ENCODE measurements around the gene ADGRD2.

Gene ADGRD2

GRCh38 chr9:124496463-124496862 is 46.2 kb downstream of the ADGRD2 start:
- no peak for DNase-seq (ENCODE audit: low spot score)

- DNase-seq (ENCODE audit: low spot score) = no peak
These were observed 47.2 kb downstream of the ADGRD2 start for GRCh38 chr9:124497441-124497840.

DNA sequence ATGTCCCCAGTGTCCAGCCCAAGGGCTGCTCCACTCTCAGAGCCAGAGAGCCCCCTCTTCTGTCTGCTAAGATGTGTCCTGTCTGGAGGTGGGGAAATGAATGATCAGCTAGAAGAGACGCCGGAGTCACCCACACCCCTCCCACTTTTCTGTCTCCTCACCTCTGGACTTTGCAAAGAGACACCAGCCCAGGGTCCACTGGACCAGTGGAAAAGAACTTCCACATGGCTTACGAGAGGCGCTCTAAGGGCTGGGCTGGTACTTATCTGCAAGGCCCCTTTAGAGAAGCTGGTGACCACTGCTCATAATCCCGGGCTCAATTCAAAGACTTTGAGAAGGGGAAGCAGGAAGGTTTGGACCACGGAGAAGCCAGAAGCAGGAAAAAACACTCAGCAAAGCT is 47.8 kb downstream of the ADGRD2 start:
- DNase-seq (ENCODE audit: low spot score) = no peak

DNA sequence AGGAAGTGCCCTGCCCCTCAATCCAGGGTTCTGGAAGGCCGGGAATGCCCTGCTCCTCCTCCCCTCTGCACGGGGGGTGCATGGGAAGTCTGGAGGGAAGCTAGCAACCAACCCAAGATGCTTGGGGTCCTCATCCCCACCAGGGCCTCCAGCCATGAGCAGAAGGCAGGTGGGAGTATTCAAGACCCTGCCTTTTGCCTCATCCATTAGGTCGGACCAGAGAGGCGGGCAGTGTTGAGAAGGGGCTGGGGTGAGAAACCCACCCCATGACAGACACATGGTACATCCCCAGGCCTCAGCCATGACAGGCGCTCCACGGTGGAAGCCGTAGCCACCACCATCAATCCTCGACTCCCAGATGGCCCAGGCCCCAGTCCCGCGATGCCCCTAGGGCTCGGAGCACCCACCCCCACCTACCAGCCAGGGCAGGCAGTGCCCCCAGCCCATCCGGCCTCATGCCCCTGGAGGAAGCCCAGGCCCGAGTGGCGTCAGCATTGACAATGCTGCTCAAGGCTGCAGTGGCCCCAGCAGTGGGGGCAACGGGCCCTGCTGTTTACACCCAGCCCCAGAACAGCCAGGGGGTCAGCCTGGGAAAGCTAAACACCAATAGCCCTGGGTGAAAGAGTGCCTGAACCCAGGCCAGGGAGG is 48.4 kb downstream of the ADGRD2 start:
- no peak for DNase-seq (ENCODE audit: low spot score)

DNA sequence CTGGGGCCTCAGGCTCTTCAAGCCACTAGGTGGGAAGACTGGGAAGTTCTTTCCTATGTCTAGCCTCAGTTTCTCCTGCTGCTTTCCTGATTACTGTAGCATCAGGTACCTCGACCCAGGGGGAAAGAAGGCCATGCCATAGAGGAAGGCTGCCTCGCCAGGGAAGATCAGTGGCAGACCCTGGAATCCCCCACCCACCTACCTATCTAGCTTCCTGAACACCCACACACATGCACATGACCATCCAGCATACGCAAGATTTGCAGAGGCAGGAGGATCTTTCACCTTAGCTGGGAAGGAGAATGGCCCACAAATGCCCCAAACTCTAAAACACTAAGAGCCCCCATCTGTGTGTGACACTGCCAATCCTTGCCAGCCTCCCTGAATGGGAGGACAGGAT is 49.0 kb downstream of the ADGRD2 start:
- DNase-seq (ENCODE audit: low spot score) = no peak

GRCh38 chr9:124500028-124500795 is 50.0 kb downstream of the ADGRD2 start:
- DNase-seq (ENCODE audit: low spot score) = no peak

DNA sequence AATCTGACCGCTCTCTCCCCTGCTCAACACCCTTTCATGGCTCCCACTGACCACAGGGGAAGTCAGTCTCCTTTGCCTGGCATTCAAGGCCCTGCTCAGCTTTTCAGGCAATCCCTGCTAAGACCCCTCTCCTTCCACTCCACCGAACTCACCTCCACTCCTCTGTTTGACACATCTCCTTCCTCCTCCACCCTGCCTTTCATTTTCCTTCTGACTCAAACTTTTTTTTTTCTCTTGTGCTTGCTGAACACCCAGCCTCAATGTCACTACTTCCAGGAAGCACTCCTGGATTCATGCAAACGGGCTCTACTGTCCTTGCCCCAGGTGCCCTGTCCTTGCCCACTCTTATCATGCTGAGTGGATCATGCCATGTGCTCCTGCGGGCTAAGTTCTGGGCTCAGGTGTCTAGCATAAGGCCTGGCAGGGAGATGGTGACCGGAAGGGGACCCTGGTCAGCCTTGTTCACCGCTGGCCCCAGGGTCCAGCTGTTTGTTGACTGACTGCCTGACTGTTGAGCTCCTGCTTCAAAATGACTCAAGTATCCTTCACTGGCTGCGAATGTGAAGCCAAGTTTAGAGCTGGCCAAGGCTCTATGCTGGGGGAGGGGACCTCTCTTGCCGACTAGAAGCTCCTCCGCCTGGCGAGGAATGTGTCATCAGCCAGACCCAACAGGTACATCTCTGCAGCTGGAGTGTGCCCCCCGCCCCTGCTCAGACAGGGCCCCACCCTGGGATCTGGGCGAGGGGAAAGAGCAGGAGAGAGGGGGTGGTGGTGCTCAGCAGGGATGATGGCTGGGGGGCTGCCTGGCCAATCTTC is 50.8 kb downstream of the ADGRD2 start:
- no peak for DNase-seq (ENCODE audit: low spot score)

GRCh38 chr9:124501771-124502320 is 51.6 kb downstream of the ADGRD2 start:
- DNase-seq (ENCODE audit: low spot score) = no peak

GRCh38 chr9:124502711-124503702 is 52.8 kb downstream of the ADGRD2 start:
- DNase-seq (ENCODE audit: low spot score) = no peak

DNA sequence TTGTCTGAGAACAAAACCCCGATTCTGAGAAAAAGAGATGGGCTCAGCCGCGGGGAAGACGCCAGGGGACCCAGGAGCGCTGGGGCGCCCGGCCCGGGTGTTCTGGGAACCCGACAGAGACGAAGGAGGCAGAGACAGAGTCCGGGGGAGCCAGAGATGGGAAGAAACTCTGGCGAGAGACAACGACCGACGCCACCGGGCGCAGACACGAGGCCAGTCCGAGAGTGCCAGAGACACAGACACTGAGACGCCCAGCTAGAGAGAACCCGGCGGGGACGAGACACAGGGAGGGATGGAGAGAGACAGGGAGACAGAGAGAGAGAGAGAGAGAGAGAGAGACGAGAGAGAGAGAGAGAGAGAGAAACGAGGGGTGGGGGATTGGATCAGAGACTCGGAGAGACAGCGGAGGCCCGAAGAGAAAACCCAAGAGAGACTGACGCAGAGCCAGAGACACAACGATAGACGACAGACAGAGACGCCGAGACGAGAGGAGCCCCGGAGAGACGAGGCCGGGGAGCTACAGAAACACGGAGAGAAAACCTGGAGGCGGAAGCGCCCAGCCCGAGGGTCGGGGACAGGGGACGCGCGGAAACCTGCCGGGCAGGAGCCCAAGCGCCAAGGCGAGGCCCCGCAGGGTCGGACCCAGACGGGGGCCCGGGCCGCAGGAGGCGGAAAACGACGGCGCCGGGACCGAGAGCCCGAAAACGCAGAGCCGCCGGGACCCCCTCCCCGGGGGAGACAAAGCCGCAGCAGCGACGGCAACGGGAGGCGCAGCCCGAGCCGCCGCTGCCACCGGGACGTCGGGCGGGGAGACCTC is 53.7 kb downstream of the ADGRD2 start:
- DNase-seq (ENCODE audit: low spot score) = no peak

DNA sequence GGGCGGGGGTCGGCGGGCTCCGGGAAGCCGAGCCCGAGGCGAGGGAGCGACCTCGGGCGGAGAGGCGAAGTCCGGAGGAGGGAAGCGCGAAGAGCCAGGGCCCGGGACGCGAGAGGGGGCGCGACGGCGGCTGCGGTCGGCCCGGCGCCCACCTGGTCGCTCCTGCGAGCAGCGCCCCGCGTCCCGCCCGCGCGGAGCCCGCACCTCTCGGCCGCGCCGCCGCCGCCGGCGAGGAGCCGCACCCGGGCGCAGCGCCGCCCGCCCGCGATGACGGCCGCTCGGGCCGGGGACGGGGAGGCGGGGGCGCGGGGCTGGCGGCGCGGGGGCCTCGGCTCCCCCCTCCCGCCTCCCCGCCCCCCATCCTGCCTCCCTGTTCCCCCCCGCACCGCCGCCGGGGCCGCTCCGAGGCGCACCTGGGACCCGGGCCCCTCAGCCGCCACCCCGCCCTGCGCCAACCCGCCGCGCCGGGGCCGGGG is 54.3 kb downstream of the ADGRD2 start:
- peak; percentile 63 for DNase-seq (ENCODE audit: low spot score)

DNA sequence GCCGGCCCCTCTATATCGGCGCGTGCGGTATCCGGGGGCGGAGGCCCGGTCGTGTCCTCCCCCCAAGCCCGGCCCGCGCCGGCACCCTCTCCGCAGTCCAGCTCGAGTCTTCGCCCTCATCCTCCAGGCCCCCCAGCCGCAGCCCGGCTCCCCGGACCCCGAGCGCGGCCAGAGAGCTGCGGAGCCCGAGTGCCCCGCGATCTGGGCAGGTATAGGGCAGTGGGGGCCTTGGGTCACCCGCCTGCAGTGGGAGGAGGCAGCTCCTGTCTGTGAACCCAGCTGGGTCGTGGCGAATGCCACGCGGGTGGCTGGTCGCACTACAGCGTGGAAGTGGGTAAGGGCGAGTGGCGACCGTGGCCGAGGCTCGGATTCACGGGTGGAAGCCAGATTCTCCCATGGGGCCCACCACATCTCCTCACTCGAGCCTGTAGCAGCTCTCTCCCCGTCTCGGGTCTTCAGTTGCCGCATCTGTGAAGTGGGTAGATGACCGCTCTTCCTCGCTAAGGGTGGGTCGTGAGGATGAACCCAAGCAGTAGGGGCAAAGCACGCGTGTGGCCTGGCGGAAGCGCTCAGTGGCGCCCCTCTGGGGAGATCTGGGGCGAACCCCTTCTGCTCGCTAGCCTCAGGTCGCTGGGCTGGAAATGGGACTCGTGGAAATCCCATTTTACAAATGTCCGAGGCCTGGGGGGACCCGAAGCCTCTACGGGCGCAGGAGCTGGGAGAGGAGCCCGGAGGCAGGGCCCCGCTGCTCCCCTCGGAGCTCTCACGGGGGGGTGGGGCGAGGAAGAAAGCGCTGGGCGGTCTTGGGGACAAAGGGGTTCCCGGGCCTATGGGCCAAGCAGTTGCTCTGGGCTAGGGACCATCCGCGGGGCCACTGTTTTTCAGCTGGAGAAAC is 55.0 kb downstream of the ADGRD2 start:
- peak; percentile 67 for DNase-seq (ENCODE audit: low spot score)

GRCh38 chr9:124505901-124506346 is 55.7 kb downstream of the ADGRD2 start:
- no peak for DNase-seq (ENCODE audit: low spot score)

DNA sequence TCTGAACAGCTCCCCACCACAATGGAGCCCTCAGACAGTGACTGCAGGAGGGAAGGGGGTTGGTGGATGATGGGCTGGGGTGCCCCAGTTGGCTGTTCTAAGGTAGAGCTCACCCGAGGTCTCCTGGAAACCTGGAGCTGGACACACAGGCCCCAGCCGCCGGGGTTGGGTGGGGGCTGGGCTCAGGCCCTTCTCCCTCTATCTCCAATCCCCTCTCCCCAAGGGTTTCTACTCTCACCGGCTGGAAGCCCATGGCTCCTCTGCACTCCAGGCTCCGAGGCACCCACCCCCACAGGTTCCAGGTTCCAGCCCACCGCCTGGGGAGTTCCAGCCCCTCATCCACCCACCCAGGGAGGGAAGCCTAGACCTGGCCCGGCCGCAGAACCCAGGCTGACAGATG is 56.2 kb downstream of the ADGRD2 start:
- no peak for DNase-seq (ENCODE audit: low spot score)

DNA sequence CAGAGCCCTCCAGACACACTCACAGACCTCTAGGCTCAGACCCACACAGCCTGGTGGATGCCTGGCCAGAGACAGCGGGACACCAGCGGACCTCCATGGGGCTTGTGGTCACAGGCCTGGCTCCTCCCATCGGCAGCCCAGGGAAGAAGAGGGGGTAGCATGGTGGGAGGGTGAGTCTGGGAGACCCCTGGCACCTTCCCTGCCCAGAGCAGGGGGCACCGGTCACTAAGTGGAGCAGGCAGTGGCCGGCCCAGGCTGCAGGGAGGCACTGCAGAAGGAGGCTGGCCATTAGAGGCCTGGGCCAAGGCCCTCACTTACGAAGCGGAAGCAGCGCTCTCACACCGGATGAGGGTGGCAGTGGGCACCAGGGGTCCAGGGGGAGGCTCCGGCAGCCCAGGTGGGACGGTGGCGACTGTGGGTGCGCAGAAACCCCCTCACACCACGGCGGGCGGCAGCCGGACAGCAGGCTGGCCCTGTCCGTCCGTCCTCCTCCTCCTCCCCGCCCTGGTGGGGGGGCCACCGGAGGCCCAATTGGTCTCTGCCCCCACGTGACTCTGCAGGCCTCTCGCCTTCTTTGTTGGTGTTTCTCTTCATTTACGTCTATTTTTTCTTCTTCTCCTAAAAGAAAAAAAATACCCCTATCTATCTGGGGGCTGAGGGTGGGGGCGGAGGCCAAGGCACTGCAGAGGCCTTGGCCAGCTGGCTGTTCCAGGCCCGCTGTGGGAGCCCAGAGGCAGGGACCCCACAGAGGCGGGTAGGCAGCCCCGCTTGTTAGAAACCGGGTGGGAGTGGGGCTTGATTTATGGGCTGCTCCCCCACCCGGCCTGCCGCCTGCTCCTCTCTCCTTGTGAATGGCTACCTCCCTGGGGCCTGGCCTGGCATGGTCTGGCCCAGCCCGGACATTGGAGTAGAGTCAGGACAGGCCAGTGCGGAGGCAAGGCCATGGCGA is 57.0 kb downstream of the ADGRD2 start, which contains the start of gene NR5A1:
Gene NR5A1 (minus strand): TSS at position 469 of the 949 bp plus-strand sequence. CDS start 4,004 bp downstream, outside the sequence.
- no peak for DNase-seq (ENCODE audit: low spot score)

DNA sequence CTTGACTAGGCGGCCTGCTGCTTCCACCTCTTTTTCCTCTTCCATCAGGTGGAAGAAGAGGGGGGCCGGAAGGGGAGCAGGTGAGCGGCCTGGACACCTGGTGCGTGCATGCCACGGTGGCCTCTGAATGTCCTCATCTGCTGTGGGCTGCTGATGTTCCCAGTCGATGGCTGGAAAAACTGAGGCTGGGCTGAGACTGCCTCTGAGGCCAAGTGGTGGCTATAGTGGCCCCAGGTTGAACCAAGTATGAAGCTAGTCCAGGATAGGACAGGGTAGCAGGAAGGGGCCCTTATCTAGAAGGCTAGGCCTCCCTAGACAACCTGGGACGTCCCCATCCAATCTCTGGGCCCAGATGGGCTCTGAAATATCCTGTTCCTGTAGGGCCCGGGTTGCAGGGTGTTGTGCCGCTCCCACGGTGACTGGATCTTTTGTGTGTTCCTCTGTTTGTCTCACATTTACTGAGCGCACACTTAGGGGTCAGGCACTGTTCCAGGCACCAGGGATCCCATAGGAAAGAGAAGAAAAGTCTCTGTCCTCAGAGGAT is 57.7 kb downstream of the ADGRD2 start:
- no peak for DNase-seq (ENCODE audit: low spot score)

DNA sequence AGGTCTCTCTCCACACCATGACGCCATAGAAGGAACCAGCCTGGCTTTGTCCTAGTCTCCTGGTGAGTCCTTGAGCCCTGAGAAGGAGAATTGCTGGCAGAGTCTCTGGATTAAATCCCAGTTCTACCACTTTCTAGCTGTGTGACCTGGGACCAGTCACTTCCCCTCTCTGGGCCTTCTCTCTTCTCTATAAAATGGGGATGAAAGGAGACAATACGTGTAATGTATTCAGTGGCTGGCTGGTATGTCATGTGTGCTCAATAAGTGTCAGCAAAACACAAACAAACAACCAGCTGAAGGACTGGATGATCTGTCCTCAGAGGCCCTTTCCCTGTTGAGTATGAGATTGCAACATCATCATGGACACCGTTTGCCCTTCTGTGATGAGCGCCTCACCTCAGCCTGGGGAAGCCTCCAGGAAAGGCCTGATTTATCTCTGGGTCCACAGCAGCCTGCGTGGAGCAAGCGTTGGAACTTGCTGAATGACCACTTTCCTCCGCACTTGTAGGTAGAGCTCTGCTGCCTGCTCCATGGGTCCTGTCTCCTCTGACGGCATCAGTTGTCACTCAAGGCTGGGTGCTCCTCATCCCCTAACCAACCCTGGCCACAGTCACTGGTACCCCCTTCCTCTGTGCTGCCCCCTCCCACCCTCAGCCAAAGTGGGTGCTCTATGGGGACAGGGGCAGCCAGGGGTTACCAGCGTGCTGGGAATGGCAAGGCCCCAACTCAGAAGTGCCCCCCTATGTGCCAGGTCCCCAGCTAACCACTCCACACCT is 60.6 kb downstream of the ADGRD2 start:
- DNase-seq (ENCODE audit: low spot score) = no peak

Data from iPS-NIHi11 (cell line).